Hematopoietic multipotent progenitor cell treated with erythropoietin and hydrocortisone succinate and interleukin-3 and kit ligand, for 17 days (in vitro differentiated cells): ENCODE measurements around the gene SPNS3.

ENCODE experiments used
- DNase-seq: peaks from one replicate; pipeline ENCODE4 v3.0.0-alpha.2; 2015; ENCODE audit warnings: low spot score

Gene SPNS3

GRCh38 chr17:4510618-4510941, 76.8 kb downstream of the SPNS3 start:
- DNase-seq: no peak

GRCh38 chr17:4511199-4511932, 77.6 kb downstream of the SPNS3 start:
- DNase-seq: no peak

- no peak for DNase-seq
Measured at GRCh38 chr17:4512156-4513112, 78.7 kb downstream of the SPNS3 start.

- no peak for DNase-seq
Measured at GRCh38 chr17:4513113-4514032, 79.6 kb downstream of the SPNS3 start.

GRCh38 chr17:4514206-4514605, 80.5 kb downstream of the SPNS3 start:
- no peak for DNase-seq

- DNase-seq: no peak
Measured at GRCh38 chr17:4514779-4515178, 81.0 kb downstream of the SPNS3 start.

GRCh38 chr17:4515501-4515900, 81.8 kb downstream of the SPNS3 start:
- no peak for DNase-seq

GRCh38 chr17:4516735-4517134, 83.0 kb downstream of the SPNS3 start:
- no peak for DNase-seq

- no peak for DNase-seq
Measured at GRCh38 chr17:4518901-4519300, 85.2 kb downstream of the SPNS3 start.

GRCh38 chr17:4519361-4519788, 85.6 kb downstream of the SPNS3 start:
- no peak for DNase-seq

GRCh38 chr17:4520060-4520893, 86.5 kb downstream of the SPNS3 start:
- DNase-seq: no peak

- DNase-seq: no peak
Measured at GRCh38 chr17:4520894-4521600, 87.3 kb downstream of the SPNS3 start.

GRCh38 chr17:4522661-4523060, 88.9 kb downstream of the SPNS3 start:
- no peak for DNase-seq

GRCh38 chr17:4523946-4524345, 90.2 kb downstream of the SPNS3 start:
- no peak for DNase-seq

GRCh38 chr17:4525691-4526397, 92.1 kb downstream of the SPNS3 start:
- DNase-seq: no peak

- DNase-seq: no peak
Measured at GRCh38 chr17:4527134-4527533, 93.4 kb downstream of the SPNS3 start.

GRCh38 chr17:4527566-4528125, 93.9 kb downstream of the SPNS3 start:
- no peak for DNase-seq

GRCh38 chr17:4529533-4530152, 95.9 kb downstream of the SPNS3 start:
- no peak for DNase-seq
